Measurements from ENCODE around the gene METTL22. TPM values are rescaled to one million over a fixed set of nuclear protein-coding genes. Genes with fewer than 3 reads are reported as not detected.

Gene METTL22
- total RNA-seq, 3 donors from 2014 or later, result 26.9 to 36.1 (median 27.4) TPM

DNA sequence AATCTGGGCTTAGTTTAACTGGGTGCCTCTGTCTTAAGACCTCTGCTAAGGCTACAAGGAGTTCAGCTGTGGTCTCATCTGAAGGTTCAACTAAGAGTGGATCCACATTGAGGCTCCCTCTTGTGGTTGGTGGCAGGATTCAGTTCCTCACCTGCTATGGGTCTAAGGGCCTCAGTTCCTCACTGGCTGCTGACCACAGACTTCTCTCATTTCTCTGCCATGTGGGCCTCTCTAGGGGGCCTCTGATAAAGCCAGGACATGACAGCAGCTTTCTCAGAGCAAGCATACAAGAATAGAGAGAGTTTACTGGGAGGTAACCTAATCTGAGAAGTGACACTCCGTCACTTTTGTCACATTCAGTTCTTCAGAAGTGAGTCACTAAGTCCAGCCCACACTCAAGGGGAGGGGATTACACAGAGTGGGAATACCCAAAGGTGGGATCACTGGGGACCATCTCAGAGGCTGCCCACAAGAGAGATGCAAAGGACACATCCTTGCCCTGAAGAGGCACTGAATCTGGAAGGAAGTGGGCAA lies 33.8 kb downstream of the METTL22 start:
- intact Hi-C loops (cut with DNase I; ENCODE audit: low total_unique reads), result no loop called here
- no peak for TF ChIP-seq POLR2A (IDR thresholded peaks at IDR 0.05)
- no peak for TF ChIP-seq CTCF (IDR thresholded peaks at IDR 0.05)
- no peak for TF ChIP-seq POLR2AphosphoS5 (IDR thresholded peaks at IDR 0.05)
- no peaks in the 10 kb centered on the region for H3K36me3 ChIP-seq

DNA sequence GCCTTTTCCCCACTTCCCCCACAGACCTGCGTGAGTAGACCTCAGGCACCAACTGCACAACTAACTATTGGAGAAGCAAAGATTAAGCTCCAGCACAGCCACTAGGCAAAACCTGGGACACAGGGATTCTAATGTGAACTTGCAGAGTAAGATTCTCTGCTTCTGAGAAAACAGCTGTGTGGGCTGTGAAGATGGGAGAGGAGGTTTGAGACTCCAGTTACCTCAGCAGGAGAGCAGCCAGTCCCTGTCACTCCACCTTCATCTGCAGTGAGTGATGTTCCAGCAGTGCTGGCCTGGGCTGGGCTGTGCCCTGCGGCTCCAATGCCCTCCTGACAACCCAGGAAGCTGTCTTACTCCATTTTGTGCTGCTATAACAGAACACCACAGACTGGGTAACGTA lies 34.9 kb downstream of the METTL22 start:
- Histone ChIP-seq H3K36me3 (no peaks in the 10 kb centered on the region), H3K4me3 (no peak overlapping the region), H3K27me3 (no peaks in the 10 kb centered on the region), H3K9me3 (no peaks in the 10 kb centered on the region), H3K27ac (no peak overlapping the region), H3K4me1 (no peaks in the 10 kb centered on the region)
- intact Hi-C loops (cut with DNase I; ENCODE audit: low total_unique reads), result no loop called here
- TF ChIP-seq POLR2A (IDR thresholded peaks at IDR 0.05) (no peak), POLR2AphosphoS5 (IDR thresholded peaks at IDR 0.05) (no peak), CTCF (IDR thresholded peaks at IDR 0.05) (no peak)
- no peak for DNase-seq (ENCODE audit: low spot score in 2 of 2)

More for the DNA sequence above, 33.8 kb downstream of the METTL22 start:
- Histone ChIP-seq H3K27me3 (no peaks in the 10 kb centered on the region), H3K4me3 (no peak overlapping the region), H3K9me3 (no peaks in the 10 kb centered on the region), H3K27ac (no peak overlapping the region), H3K4me1 (no peaks in the 10 kb centered on the region)
- DNase-seq (ENCODE audit: low spot score in 2 of 2), result no peak

GRCh38 chr16:8660841-8661301 lies 39.4 kb downstream of the METTL22 start:
- intact Hi-C loops (cut with DNase I; ENCODE audit: low total_unique reads), result no loop called here
- TF ChIP-seq POLR2A (IDR thresholded peaks at IDR 0.05) (no peak), CTCF (IDR thresholded peaks at IDR 0.05) (peak; percentile 59 to 75 (median 67)), POLR2AphosphoS5 (IDR thresholded peaks at IDR 0.05) (peak in 2 of 3 donors; percentile 25 to 26)

DNA sequence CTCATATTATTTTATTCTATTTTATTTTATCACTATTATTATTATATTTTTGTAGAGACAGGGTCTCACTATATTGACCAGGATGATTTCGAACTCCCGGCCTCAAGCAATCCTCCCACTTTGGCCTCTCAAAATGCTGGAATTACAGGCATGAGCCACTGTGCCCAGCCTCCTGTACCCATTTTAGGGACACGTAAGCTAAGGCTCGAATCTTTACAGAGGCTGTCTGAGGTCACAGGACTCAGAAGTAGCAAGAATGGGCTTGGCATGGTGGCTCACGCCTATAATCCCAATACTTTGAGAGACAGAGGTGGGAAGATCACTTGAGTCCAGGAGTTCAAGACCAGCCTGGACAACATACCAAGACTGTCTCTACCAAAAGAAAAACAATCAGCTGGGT lies 40.2 kb downstream of the METTL22 start:
- no peaks in the 10 kb centered on the region for H3K36me3 ChIP-seq
- no peak overlapping the region for H3K4me3 ChIP-seq
- no peaks in the 10 kb centered on the region for H3K9me3 ChIP-seq
- no peak for DNase-seq (ENCODE audit: low spot score in 2 of 2)
- no peaks in the 10 kb centered on the region for H3K27me3 ChIP-seq
- intact Hi-C loops (cut with DNase I; ENCODE audit: low total_unique reads), result no loop called here
- no peaks in the 10 kb centered on the region for H3K4me1 ChIP-seq
- no peak overlapping the region for H3K27ac ChIP-seq
- TF ChIP-seq POLR2AphosphoS5 (IDR thresholded peaks at IDR 0.05) (no peak), POLR2A (IDR thresholded peaks at IDR 0.05) (no peak), CTCF (IDR thresholded peaks at IDR 0.05) (no peak)

More at GRCh38 chr16:8660841-8661301, 39.4 kb downstream of the METTL22 start:
- peak in 1 of 2 donors; percentile 72 for DNase-seq (ENCODE audit: low spot score in 2 of 2)
- Histone ChIP-seq H3K9me3 (no peaks in the 10 kb centered on the region), H3K27me3 (no peaks in the 10 kb centered on the region), H3K4me1 (no peaks in the 10 kb centered on the region), H3K27ac (no peak overlapping the region), H3K4me3 (no peak overlapping the region), H3K36me3 (no peaks in the 10 kb centered on the region)

- H3K4me3 ChIP-seq, result no peak overlapping the region
- TF ChIP-seq CTCF (IDR thresholded peaks at IDR 0.05) (no peak), POLR2AphosphoS5 (IDR thresholded peaks at IDR 0.05) (no peak), POLR2A (IDR thresholded peaks at IDR 0.05) (no peak)
- H3K27ac ChIP-seq, result no peak overlapping the region
- DNase-seq (ENCODE audit: low spot score in 2 of 2), result no peak
- no peaks in the 10 kb centered on the region for H3K27me3 ChIP-seq
- no peaks in the 10 kb centered on the region for H3K36me3 ChIP-seq
- H3K9me3 ChIP-seq, result no peaks in the 10 kb centered on the region
- H3K4me1 ChIP-seq, result no peaks in the 10 kb centered on the region
- intact Hi-C loops (cut with DNase I; ENCODE audit: low total_unique reads), result no loop called here
These were observed 41.9 kb downstream of the METTL22 start for GRCh38 chr16:8663192-8664089.
